Sigmoid colon (tissue), 7 donors: ENCODE measurements around the gene CACNA1C. TPM values are rescaled to one million over a fixed set of nuclear protein-coding genes. Genes with fewer than 3 reads are reported as not detected.

ENCODE experiments used
- DNase-seq: peaks from one replicate; pipeline ENCODE4 v3.0.0-alpha.2; 2019
- H3K27ac ChIP-seq, 4 donors: fragments of 200-600 bp; sonication (generic); one replicate each; pipeline ENCODE4 v1.5.1; 2016 to 2019; ENCODE audit warnings: mild to moderate bottlenecking in 1 of 4
- H3K27me3 ChIP-seq, 3 donors: fragments of 200-600 bp; sonication (generic); one replicate each; pipeline ENCODE4 v1.5.1; 2019; ENCODE audit warnings: mild to moderate bottlenecking in 1 of 3
- H3K36me3 ChIP-seq, 4 donors: fragments of 200-600 bp; sonication (generic); one replicate each; pipeline ENCODE4 v1.5.1; 2016 to 2019
- H3K4me1 ChIP-seq, 4 donors: fragments of 200-600 bp; sonication (generic); one replicate each; pipeline ENCODE4 v1.5.1; 2017 to 2019
- H3K4me3 ChIP-seq, 4 donors: fragments of 200-600 bp; sonication (generic); one replicate each; pipeline ENCODE4 v1.5.1; 2017 to 2019; ENCODE audit warnings: mild to moderate bottlenecking in 2 of 4, moderate library complexity in 1 of 4
- H3K9me3 ChIP-seq, 4 donors: fragments of 200-600 bp in 3 of 4; sonication (generic) in 3 of 4; one replicate each; pipeline versions ENCODE4 v1.5.1 to v1.6.1; 2013 to 2019
- EP300 ChIP-seq, 4 donors: sonication (generic); formaldehyde crosslinking; IDR thresholded peaks; one replicate each; pipeline ENCODE4 v1.6.1; 2017; ENCODE audit warnings: antibody characterized with exemption in 4 of 4
- POLR2A ChIP-seq, 2 donors: fragments of 450-650 bp; IDR thresholded peaks; one replicate each; pipeline ENCODE4 v1.6.1; 2016; ENCODE audit warnings: antibody characterized with exemption in 2 of 2, mild to moderate bottlenecking in 2 of 2, moderate library complexity in 2 of 2
- POLR2AphosphoS5 ChIP-seq, 4 donors: sonication (generic); formaldehyde crosslinking; IDR thresholded peaks; one replicate each; pipeline ENCODE4 v1.6.1; 2017; ENCODE audit warnings: antibody characterized with exemption in 4 of 4
- WGBS, 2 donors: extraction: QIAGEN DNeasy Blood & Tissue Kit; methylation state at CpG; one replicate each; pipeline ENCODE4 v1.1.7; 2013; 5-methylcytosine and 5-hydroxymethylcytosine counted together
- intact Hi-C: fragments of 100-400 bp; cut with DNase I; formaldehyde crosslinking; loops from one replicate; pipeline ENCODE4 v1.15.1; 2023
- polyA plus RNA-seq, 3 donors: library from polyadenylated mRNA; stranded (reverse); fragments of 200-250 nt; gene quantifications; one replicate each; pipeline ENCODE4 v1.2.3, GENCODE V29; 2013
- total RNA-seq, 4 donors: library from RNA; depleted of rRNA; stranded (reverse); fragments of >200 nt; gene quantifications; one replicate each; pipeline ENCODE4 v1.1.0, GENCODE V29; 2016
- TF ChIP-seq, protein P1 (sequence below), 4 experiments: fragments of 450-650 bp in 3 of 4; fragments of 200-600 bp in 1 of 4; IDR thresholded peaks; one replicate each; pipeline ENCODE4 v1.5.1; 2016 to 2019; ENCODE audit warnings: antibody characterized with exemption in 4 of 4, mild to moderate bottlenecking in 3 of 4, moderate library complexity in 2 of 4
- donor health status: healthy with polysubstance abuse.
- donor health status: Bipolar disorder and iron deficiency.
- donor health status: healthy.

CACNA1C gene
- total and polyA plus RNA-seq, 7 donors: 0.46 to 213 (median 62.0) TPM

DNA sequence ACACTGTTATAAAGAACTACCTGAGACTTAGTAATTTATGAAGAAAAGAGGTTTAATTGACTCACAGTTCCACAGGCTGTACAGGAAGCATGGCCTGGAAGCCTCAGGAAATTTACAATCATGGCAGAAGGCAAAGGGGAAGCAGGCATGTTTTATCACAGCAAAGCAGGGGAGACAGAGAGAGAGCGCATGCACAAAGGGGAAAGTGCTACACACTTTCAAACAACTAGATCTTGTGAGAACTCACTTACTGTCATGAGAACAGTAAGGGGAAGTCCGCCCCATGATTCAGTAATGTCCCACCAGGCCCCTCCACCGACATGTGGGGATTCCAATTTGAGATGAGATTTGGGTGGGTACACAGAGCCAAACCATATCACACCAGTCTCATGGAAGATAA lies 313.9 kb downstream of the CACNA1C start:
- intact Hi-C loops: no loop called here
- Histone ChIP-seq H3K4me1 (peaks cover 0 to 12% (median 0%) of the 10 kb centered on the region in 4 donors), H3K9me3 (no peaks in the 10 kb centered on the region), H3K27ac (no peak overlapping the region), H3K27me3 (no peaks in the 10 kb centered on the region), H3K36me3 (peaks cover 0 to under 1% (median 0%) of the 10 kb centered on the region in 4 donors), H3K4me3 (no peak overlapping the region)
- no peak for DNase-seq
- TF ChIP-seq EP300 (IDR thresholded peaks at IDR 0.05): no peak
- WGBS, 2 donors: 75 to 81% methylated on average over 3 of the region's 3 CpGs

DNA sequence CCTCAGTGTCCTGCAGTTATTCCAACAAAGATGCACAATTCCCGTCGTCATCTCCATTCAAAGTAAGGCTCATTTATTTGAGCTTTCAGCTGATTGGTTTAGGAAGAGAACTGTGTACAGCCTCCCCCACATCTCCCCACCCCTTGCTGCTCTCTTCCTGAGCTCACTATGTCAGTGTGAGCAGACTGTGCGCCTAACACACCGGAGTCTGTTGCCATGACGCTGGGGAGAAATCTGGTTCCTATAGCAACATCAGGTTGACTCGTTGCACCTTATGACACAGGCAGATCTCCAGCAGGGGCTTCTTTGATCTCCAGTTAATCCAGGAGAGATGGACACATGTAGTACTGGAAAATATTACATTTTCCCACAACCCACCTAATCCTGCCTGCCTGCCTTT lies 319.4 kb downstream of the CACNA1C start:
- no peaks in the 10 kb centered on the region for H3K9me3 ChIP-seq
- H3K27me3 ChIP-seq: no peaks in the 10 kb centered on the region
- H3K4me1 ChIP-seq: peaks cover 0 to 53% (median 44%) of the 10 kb centered on the region in 4 donors
- H3K36me3 ChIP-seq: no peaks in the 10 kb centered on the region
- H3K27ac ChIP-seq: peak overlapping the region in 3 of 4 donors; percentile 71 to 90 (median 84)
- 79 to 82% methylated on average over 6 of the region's 6 CpGs for WGBS, 2 donors
- intact Hi-C loops: loop anchor here (10.0 kb wide), 1 partner anchor 123 kb away; no protein-coding TSS in a partner anchor
- peak; percentile 34 for DNase-seq
- TF ChIP-seq, protein P1, sequence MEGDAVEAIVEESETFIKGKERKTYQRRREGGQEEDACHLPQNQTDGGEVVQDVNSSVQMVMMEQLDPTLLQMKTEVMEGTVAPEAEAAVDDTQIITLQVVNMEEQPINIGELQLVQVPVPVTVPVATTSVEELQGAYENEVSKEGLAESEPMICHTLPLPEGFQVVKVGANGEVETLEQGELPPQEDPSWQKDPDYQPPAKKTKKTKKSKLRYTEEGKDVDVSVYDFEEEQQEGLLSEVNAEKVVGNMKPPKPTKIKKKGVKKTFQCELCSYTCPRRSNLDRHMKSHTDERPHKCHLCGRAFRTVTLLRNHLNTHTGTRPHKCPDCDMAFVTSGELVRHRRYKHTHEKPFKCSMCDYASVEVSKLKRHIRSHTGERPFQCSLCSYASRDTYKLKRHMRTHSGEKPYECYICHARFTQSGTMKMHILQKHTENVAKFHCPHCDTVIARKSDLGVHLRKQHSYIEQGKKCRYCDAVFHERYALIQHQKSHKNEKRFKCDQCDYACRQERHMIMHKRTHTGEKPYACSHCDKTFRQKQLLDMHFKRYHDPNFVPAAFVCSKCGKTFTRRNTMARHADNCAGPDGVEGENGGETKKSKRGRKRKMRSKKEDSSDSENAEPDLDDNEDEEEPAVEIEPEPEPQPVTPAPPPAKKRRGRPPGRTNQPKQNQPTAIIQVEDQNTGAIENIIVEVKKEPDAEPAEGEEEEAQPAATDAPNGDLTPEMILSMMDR (IDR thresholded peaks at IDR 0.05): no peak
- TF ChIP-seq POLR2AphosphoS5 (IDR thresholded peaks at IDR 0.05) (no peak), EP300 (IDR thresholded peaks at IDR 0.05) (no peak)
- no peak overlapping the region for H3K4me3 ChIP-seq

DNA sequence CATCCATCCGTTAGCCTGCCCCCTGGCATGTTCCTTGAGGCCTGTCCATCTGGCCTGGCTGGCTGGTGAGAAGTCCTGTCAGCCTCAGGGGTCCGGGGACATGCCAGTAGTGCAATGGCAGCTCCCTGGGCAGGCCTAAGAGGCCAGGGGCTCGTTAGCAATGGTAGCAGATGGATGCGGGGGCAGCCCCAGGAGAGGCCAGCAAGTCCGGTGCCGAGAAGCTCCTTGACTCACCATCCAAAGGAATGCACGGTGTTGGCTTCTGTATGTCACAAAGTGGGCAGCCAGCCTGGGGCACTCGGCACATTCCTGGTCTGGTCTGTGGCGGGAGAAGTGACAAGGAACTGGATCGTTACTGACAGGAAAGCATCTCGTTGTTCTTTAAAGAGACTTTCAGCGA lies 319.9 kb downstream of the CACNA1C start:
- H3K4me1 ChIP-seq: peaks cover 0 to 59% (median 46%) of the 10 kb centered on the region in 4 donors
- no peaks in the 10 kb centered on the region for H3K27me3 ChIP-seq
- no peak for TF ChIP-seq EP300 (IDR thresholded peaks at IDR 0.05)
- no peak overlapping the region for H3K4me3 ChIP-seq
- no peaks in the 10 kb centered on the region for H3K9me3 ChIP-seq
- no peaks in the 10 kb centered on the region for H3K36me3 ChIP-seq
- intact Hi-C loops: loop anchor here (10.0 kb wide), 1 partner anchor 122 kb away; no protein-coding TSS in a partner anchor
- peak; percentile 67 for DNase-seq
- 91 to 92% methylated on average over 12 of the region's 12 CpGs for WGBS, 2 donors
- peak overlapping the region in 3 of 4 donors; percentile 71 to 90 (median 84) for H3K27ac ChIP-seq

DNA sequence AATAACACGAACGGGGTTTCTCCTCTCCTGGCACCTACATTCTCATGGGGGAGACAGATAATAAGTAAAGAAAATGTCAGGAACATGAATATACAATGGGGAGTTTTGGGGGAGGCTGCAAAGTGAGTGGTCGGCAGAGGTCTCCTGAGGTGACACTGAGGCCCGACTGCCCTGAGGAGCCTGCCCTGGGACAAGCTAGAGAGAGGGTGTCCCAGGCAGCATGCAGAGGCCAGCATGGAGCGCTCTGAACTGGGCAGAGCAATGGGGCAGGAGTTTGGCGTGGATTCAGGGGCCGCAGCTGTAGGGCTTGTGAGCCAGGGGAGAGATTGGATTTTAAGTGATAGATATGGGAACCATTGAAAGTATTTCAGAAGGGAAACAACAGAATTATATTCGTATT lies 320.5 kb downstream of the CACNA1C start:
- peak overlapping the region in 3 of 4 donors; percentile 71 to 90 (median 84) for H3K27ac ChIP-seq
- H3K27me3 ChIP-seq: no peaks in the 10 kb centered on the region
- peak; percentile 52 for DNase-seq
- H3K36me3 ChIP-seq: no peaks in the 10 kb centered on the region
- intact Hi-C loops: loop anchor here (10.0 kb wide), 1 partner anchor 121 kb away; no protein-coding TSS in a partner anchor
- peaks cover 0 to 64% (median 50%) of the 10 kb centered on the region in 4 donors for H3K4me1 ChIP-seq
- whole genome bisulfite sequencing, 2 donors: 95% methylated on average over 8 of the region's 8 CpGs
- H3K4me3 ChIP-seq: no peak overlapping the region
- H3K9me3 ChIP-seq: no peaks in the 10 kb centered on the region
- TF ChIP-seq, protein P1 (IDR thresholded peaks at IDR 0.05): no peak
- TF ChIP-seq POLR2A (IDR thresholded peaks at IDR 0.05) (no peak), EP300 (IDR thresholded peaks at IDR 0.05) (no peak)

DNA sequence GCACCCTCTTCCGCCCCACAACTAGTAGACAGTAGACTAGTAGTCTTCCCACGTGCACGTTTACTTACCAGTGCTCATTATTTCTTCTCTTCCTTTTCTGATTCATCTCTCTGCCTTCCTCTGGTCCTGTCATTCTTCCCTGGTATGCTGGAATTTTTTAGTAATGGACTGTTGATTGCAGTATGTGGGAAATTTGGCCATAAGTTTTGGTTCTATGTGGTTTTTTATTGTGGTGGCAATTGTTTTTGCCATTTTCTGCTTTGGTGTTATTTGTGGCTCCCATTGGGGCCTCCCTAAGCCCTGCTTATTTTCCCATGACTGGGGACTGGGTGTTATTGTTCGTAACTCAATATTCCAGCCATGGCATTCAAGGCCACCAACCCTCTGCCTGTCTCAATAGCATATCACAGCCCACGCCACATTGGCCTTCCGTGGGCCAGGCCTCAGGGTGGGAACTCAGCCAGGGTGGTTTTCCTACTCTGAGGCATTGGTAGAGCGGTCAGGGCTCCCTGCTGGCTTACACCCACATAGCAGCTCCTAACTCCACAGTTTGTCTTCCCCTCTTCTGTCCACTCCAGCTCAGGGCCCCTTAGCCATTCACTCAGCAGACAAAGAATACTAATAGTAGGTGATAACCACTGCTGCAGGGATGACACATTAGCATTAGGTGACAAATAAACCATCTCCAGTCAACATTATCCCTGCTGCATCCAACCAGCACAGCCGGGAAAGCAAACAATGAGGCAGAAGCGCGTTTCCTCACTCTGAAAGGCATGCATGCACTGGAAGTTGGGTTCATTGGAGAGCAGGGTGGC lies 321.5 kb downstream of the CACNA1C start:
- no peak for TF ChIP-seq POLR2A (IDR thresholded peaks at IDR 0.05)
- Histone ChIP-seq H3K4me3 (no peak overlapping the region), H3K4me1 (peaks cover 0 to 74% (median 59%) of the 10 kb centered on the region in 4 donors), H3K36me3 (no peaks in the 10 kb centered on the region), H3K27me3 (no peaks in the 10 kb centered on the region), H3K27ac (peak overlapping the region in 3 of 4 donors; percentile 71 to 90 (median 84)), H3K9me3 (no peaks in the 10 kb centered on the region)
- intact Hi-C loops: loop anchor here (10.0 kb wide), 1 partner anchor 121 kb away; no protein-coding TSS in a partner anchor
- DNase-seq: peak; percentile 64
- WGBS, 2 donors: 93% methylated on average over 10 of the region's 10 CpGs

DNA sequence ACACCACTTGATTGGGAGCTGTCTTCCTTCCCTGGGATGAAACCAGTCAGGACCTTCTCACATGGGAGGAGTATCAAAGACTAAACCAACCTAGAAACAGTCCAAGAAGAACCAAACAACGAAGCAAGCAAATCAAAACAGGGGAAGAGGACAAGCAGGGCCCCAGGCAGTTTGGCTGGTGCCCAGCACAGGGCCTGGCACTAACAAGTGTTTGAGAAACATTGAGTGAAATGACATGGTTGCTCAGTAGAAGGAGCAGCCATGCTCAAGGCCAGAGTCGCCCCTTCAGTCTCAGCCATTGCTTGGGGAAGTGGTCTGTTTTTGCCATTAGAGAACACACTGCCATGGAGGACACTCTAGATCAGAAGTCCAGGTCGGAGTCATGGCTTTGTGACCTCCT lies 323.1 kb downstream of the CACNA1C start:
- 91 to 92% methylated on average over 3 of the region's 3 CpGs for WGBS, 2 donors
- H3K9me3 ChIP-seq: no peaks in the 10 kb centered on the region
- H3K4me1 ChIP-seq: peaks cover 0 to 89% (median 70%) of the 10 kb centered on the region in 4 donors
- TF ChIP-seq EP300 (IDR thresholded peaks at IDR 0.05) (no peak), POLR2AphosphoS5 (IDR thresholded peaks at IDR 0.05) (no peak)
- TF ChIP-seq, protein P1 (IDR thresholded peaks at IDR 0.05): no peak
- no peaks in the 10 kb centered on the region for H3K27me3 ChIP-seq
- intact Hi-C loops: loop anchor here (5.0 to 10.0 kb wide), 2 partner anchors 84 to 119 kb away; no protein-coding TSS in a partner anchor
- DNase-seq: peak; percentile 54
- no peaks in the 10 kb centered on the region for H3K36me3 ChIP-seq
- H3K4me3 ChIP-seq: no peak overlapping the region
- peak overlapping the region in 3 of 4 donors; percentile 71 to 90 (median 84) for H3K27ac ChIP-seq
